Fibroblast of lung (primary cell): ENCODE results near the gene MINPP1.

ENCODE experiments used
- CTCF ChIP-seq, 2 donors: IDR thresholded peaks in 1 of 2; conservative IDR thresholded peaks in 1 of 2; 1 replicate in 1 of 2; 2 replicates in 1 of 2; pipeline ENCODE4 v1.5.1; 2011 to 2012; ENCODE audit warnings: low read length in 2 of 2, control low read depth in 1 of 2, inconsistent platforms in 1 of 2, low read depth in 1 of 2, mild to moderate bottlenecking in 1 of 2
- EZH2 ChIP-seq: IDR thresholded peaks from 2 replicates; pipeline ENCODE4 v1.5.1; 2012; ENCODE audit warnings: low read length, control low read depth, mild to moderate bottlenecking; ENCODE audit errors: missing control alignments

DNA sequence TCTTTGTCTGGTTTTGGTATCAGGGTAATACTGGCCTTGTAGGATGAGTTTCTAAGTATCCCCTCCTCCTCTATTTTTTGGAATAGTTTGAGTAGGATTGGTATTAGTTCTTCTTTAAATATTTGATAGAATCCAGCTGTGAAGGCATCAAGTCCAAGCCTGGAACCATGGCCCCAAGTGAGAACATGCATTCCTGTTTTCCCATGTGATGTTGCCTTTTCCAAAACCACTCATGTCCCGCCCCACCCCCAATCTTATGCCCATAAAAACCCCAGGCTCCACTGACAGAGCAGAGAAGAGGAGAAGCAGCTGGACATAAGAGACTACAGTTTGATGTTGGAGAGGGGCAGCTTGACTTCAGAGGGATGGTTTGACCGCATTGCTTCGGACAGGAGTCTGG is 71.2 kb downstream of the MINPP1 start:
- TF ChIP-seq CTCF (conservative IDR thresholded peaks at IDR 0.05 in 1 of 2, IDR thresholded peaks at IDR 0.05 in 1 of 2; ENCODE audit: low read depth in 1 of 2, low read length in 2 of 2) (no peak), EZH2 (no peak)
